Fibroblast of mammary gland (primary cell): ENCODE data around the gene URAD.

ENCODE experiments used
- DNase-seq: peaks from one replicate; pipeline ENCODE4 v3.0.0-alpha.2; 2010; ENCODE audit warnings: low read depth
- H3K4me3 ChIP-seq: 2 replicates; pipeline ENCODE4 v1.5.1; 2011; ENCODE audit warnings: low read depth, mild to moderate bottlenecking, low read length, moderate library complexity; ENCODE audit not compliant: control insufficient read depth
- TF ChIP-seq, protein P1 (sequence below): conservative IDR thresholded peaks from 2 replicates; pipeline ENCODE4 v1.5.1; 2011; ENCODE audit warnings: low read depth, low read length, inconsistent platforms; ENCODE audit not compliant: control insufficient read depth, insufficient read depth

URAD gene

DNA sequence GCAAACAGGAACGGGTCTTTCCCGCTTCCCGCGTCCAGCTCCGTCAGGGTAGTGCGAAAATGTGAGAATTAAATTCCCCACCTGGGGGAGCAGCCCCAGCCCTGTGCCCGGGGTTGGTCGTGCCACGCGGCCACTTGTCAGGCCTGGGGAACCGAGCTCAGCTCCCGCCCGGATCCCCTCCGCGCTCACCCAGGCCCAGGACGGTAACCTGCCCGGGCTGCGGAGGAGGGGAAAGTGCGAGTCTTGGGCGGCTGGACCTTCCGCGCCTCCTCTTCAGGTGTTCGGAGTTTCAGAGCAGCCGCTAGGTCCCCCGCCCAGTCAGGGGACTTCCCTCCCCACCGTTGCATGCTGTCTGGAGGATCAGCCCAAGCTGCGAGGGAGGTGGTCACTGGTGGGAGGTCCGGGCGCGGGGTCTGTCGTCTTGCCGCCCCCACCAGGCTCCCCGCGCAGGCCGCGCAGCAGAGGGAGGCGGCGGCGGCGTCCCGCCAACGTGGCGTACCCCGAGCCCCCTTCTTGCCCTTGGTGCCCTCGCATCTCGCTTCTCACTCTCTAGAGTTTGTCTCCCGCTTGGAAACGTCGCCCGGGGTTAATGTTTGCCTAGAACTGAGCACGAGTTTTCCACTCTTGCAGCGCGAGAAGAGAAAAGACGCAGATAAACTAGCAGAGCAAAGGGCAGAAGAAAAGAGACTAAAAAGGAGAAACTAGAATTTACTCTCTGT, 8.1 kb downstream of the URAD start:
- no peak for DNase-seq
- TF ChIP-seq, protein P1, sequence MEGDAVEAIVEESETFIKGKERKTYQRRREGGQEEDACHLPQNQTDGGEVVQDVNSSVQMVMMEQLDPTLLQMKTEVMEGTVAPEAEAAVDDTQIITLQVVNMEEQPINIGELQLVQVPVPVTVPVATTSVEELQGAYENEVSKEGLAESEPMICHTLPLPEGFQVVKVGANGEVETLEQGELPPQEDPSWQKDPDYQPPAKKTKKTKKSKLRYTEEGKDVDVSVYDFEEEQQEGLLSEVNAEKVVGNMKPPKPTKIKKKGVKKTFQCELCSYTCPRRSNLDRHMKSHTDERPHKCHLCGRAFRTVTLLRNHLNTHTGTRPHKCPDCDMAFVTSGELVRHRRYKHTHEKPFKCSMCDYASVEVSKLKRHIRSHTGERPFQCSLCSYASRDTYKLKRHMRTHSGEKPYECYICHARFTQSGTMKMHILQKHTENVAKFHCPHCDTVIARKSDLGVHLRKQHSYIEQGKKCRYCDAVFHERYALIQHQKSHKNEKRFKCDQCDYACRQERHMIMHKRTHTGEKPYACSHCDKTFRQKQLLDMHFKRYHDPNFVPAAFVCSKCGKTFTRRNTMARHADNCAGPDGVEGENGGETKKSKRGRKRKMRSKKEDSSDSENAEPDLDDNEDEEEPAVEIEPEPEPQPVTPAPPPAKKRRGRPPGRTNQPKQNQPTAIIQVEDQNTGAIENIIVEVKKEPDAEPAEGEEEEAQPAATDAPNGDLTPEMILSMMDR, result no peak

DNA sequence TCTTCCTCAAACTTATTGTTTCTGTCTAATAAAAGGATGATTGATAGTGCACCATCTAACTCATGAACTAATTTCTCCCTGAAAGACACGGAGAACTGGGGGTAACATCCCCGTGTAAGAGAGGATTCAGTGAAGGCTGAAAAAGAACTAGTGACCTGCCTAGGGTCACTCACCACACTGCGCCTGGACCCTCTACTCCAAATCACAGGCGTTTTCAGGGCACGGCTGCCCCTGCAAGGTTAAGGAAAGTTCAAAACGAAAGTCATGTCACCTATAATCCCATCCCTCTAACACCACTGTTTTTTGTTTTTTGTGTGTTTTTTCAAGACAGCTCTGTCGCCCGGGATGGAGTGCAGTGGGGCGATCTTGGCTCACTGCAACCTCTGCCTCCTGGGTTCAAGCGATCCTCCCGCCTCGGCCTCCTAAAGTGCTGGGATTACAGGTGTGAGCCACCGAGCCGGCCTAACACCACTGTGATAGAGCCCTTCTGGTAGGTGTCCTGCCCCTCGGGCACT, 8.7 kb downstream of the URAD start:
- TF ChIP-seq, protein P1, result no peak
- no peak for DNase-seq
- H3K4me3 ChIP-seq, result no peak overlapping the region

More for the DNA sequence above, 8.1 kb downstream of the URAD start:
- H3K4me3 ChIP-seq, result no peak overlapping the region

DNA sequence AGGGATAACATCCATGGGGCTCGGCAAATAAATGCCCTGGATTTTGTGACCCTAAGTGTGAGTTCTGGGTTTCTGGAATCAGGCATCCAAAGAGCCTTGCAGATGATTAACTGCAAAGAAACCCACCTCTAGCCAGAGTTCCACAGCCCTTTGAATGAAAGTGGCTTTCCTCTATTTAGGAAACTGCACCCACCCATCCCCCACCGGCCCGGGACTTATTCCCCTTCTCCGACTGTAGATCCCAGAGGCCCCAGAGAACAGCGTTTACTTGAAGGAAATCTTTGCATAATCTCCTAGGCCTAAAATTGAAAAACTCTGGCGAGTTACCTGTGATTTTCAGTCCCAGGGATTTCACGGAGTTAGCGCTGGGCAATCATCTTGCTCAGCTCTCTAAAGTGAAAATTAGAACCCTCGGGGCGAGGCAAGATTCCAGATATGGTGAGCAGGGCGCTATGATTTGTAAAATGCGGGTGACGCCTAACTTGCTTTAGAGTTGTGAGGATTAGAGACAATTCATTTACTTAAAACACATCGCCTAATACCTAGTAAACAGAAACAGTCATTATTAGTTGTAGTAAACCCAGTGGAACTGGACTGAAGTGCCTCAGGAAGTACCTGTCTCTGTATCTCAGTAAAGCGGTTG, 9.4 kb downstream of the URAD start:
- no peak overlapping the region for H3K4me3 ChIP-seq
- TF ChIP-seq, protein P1, result no peak
- DNase-seq, result no peak

DNA sequence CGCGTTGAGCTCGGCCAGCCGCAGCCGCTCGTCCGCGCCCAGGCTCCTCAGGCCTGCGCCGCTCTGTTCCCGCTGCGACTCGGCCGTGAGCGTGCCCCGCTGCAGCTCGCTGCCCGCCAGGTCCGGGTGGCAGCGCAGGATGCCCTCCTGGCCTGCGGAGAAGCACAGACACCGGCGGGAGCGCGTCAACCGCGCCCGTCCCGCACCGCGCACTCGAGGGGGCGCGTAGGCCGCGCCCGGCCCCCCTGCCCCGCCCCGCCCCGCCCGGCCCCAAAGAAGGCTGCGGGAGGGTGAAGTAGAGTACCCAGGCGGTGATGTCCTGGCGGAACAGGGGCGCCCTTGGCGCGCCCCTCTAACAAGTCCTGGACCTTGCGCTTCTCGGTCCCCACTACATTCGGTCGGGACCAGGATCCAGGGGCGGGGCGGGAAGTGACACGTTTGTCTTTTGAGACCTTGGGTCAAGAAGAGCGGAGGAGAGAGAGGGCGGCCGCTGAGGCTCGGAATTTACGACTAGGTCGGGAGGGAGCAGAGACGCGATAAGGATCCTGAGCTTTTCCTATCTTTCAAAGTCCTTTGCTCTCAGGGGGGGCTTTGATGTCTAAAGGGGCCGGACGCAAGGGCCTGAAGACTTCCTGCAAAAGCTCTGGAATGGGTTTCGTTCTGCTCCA, 10.1 kb downstream of the URAD start:
- TF ChIP-seq, protein P1, result no peak
- no peak overlapping the region for H3K4me3 ChIP-seq
- DNase-seq, result no peak

DNA sequence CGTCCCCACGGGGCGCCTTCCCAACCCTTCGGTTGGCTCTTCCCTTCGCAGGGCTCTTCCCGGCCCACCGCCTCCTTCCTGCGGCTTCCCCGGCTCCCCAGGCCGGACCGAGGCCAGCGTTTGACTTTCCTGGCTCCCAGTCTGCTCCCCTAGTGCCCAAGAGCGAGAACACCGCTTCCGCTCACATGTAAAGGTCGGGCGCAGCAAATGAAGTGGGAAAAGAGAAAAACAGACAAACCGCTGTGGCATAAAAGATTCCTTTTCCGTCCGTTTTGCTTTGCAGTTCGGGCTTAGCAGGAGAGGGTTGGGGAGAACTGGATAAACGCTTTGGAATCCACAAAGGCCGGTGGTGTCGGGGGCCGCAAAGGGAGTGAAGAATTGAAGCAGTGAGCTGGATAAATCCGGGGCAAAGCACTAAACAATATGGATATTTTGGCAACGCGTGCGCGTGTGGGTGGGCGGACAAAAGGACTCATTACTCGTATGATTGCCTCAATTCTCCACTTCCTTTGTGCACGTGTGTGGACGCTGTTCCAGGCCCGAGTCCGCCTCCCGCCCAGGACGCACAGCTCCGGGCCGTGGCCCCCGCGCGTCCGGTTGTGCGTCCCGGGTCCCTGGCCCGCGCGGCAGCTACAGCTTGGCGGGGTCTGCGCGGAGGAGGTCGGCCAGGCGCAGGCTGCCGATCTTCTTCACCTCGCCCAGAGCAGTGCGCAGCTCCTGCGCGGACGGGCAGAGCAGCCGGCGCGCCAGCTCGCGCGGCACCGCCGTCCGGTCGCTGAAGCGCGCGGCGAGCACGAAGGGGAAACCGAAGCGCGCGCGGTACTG, 10.8 kb downstream of the URAD start:
- DNase-seq, result peak; percentile 29
- TF ChIP-seq, protein P1, result no peak
- H3K4me3 ChIP-seq, result no peak overlapping the region
